Forelimb muscle (tissue), 1 donor: ENCODE measurements around the gene FAF1. TPM values are rescaled to one million over a fixed set of nuclear protein-coding genes. Genes with fewer than 3 reads are reported as not detected.
A peak's percentile ranks its signal among the peaks of the same experiment; 100 is the strongest.
"Not testable (repeated sequence)": the region's sequence is repeated elsewhere in the genome, so short reads cannot be mapped to it uniquely, and the experiment has no call there.

Experiments used
- DNase-seq: peaks from one replicate; pipeline ENCODE4 v3.0.0-alpha.2; 2013; ENCODE audit warnings: low read depth
- polyA plus RNA-seq: library from polyadenylated mRNA; unstranded; fragments of 120-200 nt; gene quantifications from one replicate; pipeline ENCODE4 v1.2.1, GENCODE V29; 2013; ENCODE audit not compliant: insufficient read length

The FAF1 gene
- polyA plus RNA-seq, 1 donor = 42.8 TPM

- DNase-seq = no peak
These were observed 109.0 kb downstream of the FAF1 start for GRCh38 chr1:50851034-50851433.

- no peak for DNase-seq
These were observed 112.8 kb downstream of the FAF1 start for GRCh38 chr1:50847303-50847702.

DNA sequence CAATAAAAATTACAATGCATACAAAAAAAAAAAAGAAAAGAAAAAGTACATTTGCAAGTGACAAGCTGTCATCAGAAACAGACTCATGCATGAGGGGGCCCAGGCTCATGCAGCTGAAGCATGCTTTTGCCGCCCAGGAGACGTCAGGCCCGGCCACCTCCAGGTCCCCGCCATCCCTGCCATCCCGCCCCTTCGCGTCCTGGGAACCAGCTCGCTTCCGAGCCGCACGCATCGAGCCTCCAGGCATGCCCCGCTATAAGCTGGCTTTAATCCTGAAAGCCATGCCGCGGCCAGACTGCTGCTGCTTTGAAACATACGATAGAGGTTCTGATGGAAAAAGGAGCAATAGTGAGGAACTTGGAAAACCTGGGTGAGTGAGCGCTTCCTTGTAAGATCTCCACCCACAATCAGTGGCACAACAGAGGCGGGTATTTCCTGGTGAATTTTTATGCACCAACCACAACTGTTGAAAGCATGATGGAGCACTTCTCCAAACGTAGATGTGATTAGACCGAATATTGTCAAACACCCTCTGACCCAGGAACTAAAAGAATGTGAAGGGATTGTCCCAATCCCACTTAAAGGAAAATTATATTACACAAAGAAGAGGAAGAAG is 113.7 kb downstream of the FAF1 start:
- no peak for DNase-seq

DNA sequence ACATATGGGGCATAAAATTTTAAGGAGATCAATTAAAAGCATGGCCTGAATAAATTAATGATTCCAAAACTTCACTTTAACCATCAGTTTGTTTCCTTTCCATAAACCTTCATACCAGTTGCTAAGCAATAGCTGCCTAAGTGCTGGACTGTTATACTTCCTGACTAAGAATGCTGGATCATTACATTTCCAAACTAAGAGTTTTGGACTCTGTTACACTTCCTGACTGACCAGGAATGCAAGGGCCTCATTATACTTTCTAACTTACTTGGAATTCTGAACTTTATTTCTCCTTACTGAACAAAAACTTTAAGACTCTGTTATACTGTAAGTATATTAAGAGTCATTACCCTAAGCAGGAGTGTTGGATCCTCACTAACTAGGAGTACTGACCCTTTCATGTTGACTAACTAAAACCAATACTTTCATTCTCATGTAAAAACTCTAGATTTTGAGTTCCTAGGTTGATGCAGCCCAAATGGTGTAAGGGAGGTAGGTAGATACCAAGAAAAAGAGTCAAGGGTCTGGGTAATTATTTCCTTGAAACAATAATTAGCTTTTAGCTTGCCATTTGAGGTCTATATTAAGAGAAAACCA is 118.2 kb downstream of the FAF1 start:
- DNase-seq = peak; percentile 46

- DNase-seq = no peak
These were observed 124.0 kb downstream of the FAF1 start for GRCh38 chr1:50836117-50836516.

DNA sequence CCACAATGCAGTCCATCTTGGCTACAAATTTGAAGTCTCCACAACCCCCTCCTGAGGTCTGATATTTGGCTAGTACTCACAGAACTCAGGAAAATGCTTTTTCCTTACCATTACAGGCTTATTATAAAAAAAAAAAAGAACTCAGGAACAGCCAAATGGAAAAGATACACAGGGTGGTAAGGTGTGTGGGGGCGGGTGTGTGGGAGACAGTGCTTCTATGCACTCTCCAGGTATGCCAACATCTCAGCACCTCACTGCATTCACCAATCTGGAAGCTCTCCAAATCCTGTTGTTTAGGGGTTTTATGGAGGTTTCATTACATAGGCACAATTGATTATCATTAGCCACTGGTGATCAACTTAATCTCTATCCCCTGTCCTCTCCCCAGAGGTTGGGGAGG is 126.9 kb downstream of the FAF1 start:
- no peak for DNase-seq

DNA sequence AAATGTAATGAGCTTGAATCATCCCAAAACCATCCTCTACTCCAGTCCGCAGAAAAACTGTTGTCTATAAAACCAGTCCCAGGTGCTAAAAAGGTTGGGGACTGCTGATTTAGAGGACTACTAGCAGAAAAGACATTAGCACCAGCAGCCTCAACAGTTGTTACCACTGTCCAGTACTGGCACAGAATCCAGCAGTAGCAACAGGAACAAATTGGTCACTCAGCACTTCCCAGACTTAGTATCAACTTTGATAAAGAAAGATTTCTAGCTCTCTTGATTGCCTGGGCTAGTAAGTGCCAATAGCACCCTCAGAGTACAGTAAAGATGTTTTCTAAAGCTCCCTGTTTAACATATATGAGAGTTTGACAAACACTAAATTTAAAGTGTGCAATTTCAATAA is 127.9 kb downstream of the FAF1 start:
- DNase-seq = no peak

GRCh38 chr1:50831300-50832061 is 128.6 kb downstream of the FAF1 start:
- DNase-seq = no peak

DNA sequence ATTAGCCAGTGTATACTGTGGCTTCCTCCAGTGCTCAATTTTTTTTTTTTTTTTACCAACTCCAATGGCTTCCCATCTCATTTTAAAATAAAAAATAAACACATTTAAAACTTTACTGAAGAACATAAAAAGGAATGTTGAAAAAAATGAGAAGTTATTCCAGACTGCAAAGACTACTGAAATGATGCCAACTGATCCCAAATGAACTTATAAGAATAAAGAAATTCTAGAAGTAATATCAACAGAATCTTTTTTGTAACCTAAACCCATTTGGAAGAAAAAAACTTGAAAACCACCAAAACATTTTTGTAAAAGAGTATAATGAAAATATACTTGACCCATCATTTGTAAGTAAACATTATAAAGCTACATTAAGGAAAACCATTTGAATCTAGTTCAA is 129.4 kb downstream of the FAF1 start:
- DNase-seq = no peak

- DNase-seq = no peak
These were observed 130.8 kb downstream of the FAF1 start for GRCh38 chr1:50829014-50829958.

GRCh38 chr1:50827546-50827945 is 132.5 kb downstream of the FAF1 start:
- DNase-seq = no peak

DNA sequence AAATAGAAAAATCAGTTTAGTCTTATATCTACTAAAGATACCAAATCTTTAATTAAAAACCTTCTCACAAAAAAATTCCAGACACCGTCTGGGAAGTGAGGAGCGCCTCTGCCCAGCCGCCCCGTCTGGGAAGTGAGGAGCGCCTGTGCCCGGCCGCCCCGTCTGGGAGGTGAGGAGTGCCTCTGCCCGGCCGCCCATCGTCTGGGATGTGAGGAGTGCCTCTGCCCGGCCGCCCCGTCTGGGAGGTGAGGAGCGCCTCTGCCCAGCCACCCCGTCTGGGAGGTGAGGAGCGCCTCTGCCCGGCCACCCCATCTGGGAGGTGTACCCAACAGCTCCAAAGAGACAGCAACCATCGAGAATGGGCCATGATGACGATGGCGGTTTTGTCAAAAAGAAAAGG is 133.3 kb downstream of the FAF1 start:
- DNase-seq = not testable (repeated sequence)

GRCh38 chr1:50822035-50822776 is 137.9 kb downstream of the FAF1 start:
- no peak for DNase-seq

- no peak for DNase-seq
These were observed 139.5 kb downstream of the FAF1 start for GRCh38 chr1:50820545-50820944.

DNA sequence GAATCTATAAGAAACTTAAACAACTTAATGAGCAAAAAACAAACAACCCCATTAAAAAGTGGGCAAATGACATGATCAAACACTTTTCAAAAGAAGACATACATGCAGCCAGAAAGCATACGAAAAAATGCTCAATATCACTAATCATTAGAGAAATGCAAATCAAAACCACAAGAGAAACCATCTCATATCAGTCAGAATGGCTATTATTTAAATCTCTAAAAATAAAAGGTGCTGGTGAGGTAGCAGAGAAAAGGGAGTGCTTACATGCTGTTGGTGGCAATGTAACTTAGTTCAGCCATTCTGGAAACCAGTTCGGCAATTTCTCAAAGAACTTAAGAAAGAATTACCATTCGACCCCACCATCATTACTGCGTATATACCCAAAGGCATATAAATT is 147.7 kb downstream of the FAF1 start:
- no peak for DNase-seq

DNA sequence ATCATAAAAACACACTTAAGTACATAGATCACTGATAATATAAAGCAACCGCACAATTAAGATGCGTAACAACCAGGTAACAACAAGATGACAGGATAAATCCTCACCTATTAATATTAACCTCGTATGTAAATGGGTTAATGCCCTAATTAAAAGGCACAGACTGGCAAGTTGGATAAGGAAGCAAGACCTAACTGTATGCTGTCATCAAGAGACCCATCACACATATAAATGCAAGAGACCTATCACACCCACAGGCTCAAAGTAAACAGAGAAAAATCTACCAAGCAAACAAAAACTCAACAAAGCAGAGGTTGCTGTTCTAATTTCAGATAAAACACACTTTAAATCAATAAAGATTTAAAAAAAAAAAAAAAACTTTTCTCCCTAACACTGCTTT is 151.8 kb downstream of the FAF1 start:
- no peak for DNase-seq

- no peak for DNase-seq
These were observed 163.8 kb downstream of the FAF1 start for GRCh38 chr1:50796272-50796671.

- DNase-seq = no peak
These were observed 166.5 kb downstream of the FAF1 start for GRCh38 chr1:50793521-50793920.

DNA sequence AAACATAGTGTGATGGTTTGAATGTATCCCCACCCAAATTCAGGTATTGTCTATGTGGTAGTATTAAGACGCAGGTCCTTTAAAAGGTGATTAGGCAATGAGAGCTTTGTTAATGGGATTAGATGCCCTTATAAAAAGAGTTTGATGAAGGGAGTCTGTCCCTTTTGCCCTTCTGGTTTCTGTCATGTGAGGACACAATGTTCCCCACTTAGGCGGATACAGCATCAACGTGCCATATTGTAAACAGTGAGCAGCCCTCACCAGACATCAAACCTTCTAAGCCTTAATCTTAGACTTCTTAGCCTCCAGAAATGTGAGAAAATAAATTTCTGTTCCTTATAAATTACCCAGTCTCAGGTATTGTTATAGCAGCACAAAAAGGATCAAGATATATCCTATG is 172.8 kb downstream of the FAF1 start:
- DNase-seq = no peak

- DNase-seq = no peak
These were observed 176.8 kb downstream of the FAF1 start for GRCh38 chr1:50783286-50783685.

DNA sequence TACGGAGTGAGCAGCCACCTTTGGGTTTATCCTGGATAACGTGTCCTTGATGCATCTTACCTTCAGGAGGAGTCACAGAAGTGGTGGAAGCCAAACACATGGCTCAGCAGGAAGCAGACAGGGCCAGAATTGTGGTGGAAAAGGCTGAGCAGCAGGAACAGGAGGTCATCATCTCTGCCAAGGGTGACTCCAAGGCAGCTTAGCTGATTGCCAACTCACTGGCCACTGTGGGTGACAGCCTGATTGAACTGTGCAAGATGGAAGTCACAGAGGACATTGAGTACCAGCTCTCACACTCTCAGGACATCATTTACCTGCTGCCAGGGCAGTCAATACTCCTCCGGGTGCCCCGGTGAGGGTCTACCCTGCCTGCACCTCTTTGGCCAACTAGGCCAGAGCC is 179.3 kb downstream of the FAF1 start:
- no peak for DNase-seq
